22Rv1 (cell line): Measurements from ENCODE around the gene RB1.

Experiments
- ZFX ChIP-seq: fragments of 450-650 bp; IDR thresholded peaks from 2 replicates; pipeline ENCODE4 v1.6.1; 2017; ENCODE audit warnings: antibody characterized with exemption, borderline replicate concordance
- TF ChIP-seq, protein P1 (sequence below): fragments of 450-650 bp; IDR thresholded peaks from 2 replicates; pipeline ENCODE4 v1.5.1; 2017; ENCODE audit warnings: mild to moderate bottlenecking

DNA sequence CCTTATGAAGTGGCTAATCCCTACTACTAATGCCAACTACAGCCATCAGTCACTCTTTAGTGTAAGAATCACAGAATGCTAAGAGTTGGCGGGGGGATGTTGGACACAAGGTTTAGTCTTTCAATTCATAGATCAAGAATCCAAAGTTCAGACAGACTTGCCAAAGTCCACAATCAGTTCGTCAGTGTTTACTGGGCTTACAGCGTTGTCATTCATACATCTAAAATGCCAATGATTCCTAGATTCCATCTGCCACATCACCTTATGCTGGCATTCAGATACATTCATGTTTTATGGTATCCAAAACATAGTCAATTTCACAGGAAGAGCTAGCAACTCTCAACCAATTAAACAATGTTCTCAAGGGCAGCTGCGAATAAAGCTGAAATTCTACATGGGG is 211.2 kb downstream of the RB1 start:
- TF ChIP-seq, protein P1, sequence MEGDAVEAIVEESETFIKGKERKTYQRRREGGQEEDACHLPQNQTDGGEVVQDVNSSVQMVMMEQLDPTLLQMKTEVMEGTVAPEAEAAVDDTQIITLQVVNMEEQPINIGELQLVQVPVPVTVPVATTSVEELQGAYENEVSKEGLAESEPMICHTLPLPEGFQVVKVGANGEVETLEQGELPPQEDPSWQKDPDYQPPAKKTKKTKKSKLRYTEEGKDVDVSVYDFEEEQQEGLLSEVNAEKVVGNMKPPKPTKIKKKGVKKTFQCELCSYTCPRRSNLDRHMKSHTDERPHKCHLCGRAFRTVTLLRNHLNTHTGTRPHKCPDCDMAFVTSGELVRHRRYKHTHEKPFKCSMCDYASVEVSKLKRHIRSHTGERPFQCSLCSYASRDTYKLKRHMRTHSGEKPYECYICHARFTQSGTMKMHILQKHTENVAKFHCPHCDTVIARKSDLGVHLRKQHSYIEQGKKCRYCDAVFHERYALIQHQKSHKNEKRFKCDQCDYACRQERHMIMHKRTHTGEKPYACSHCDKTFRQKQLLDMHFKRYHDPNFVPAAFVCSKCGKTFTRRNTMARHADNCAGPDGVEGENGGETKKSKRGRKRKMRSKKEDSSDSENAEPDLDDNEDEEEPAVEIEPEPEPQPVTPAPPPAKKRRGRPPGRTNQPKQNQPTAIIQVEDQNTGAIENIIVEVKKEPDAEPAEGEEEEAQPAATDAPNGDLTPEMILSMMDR, result no peak
- no peak for TF ChIP-seq ZFX
